WTC11 (cell line): ENCODE results near the gene NTPCR. TPM values are rescaled to one million over a fixed set of nuclear protein-coding genes. Genes with fewer than 3 reads are reported as not detected.

Experiments
- ATAC-seq: fragments of 200-7000 bp; cut with Tn5 transposase; 2 replicates; pipeline ENCODE4 v1.10.0; 2021; ENCODE audit warnings: mild to moderate bottlenecking, moderate library complexity
- CTCF ChIA-PET: fragments of 300-600 bp; sonication (Branson Sonifier 250); formaldehyde crosslinking; loops from one replicate; lab custom pipeline; 2021; ENCODE audit warnings: antibody characterized with exemption; lab: Charles Lee
- POLR2A ChIA-PET: fragments of 350-600 bp; sonication (Branson Sonifier 250); formaldehyde crosslinking; loops from one replicate; lab custom pipeline; 2021; ENCODE audit warnings: antibody characterized with exemption; lab: Charles Lee
- DNase-seq: peaks from one replicate; pipeline ENCODE4 v3.0.0; 2021; ENCODE audit warnings: low spot score
- H3K27ac Mint-ChIP-seq: 2 replicates; pipeline ENCODE4 v1.8.0; 2021; ENCODE audit warnings: mixed read lengths
- H3K27me3 Mint-ChIP-seq: 2 replicates; pipeline ENCODE4 v1.8.0; 2021; ENCODE audit warnings: low read depth, mild to moderate bottlenecking, moderate library complexity, mixed read lengths
- H3K36me3 Mint-ChIP-seq: 2 replicates; pipeline ENCODE4 v1.8.0; 2021; ENCODE audit warnings: mixed read lengths
- H3K4me1 Mint-ChIP-seq: 2 replicates; pipeline ENCODE4 v1.8.0; 2022; ENCODE audit warnings: mixed read lengths
- H3K4me3 Mint-ChIP-seq: 2 replicates; pipeline ENCODE4 v1.8.0; 2021; ENCODE audit warnings: mild to moderate bottlenecking, moderate library complexity, mixed read lengths
- H3K9me3 Mint-ChIP-seq: 2 replicates; pipeline ENCODE4 v1.8.0; 2021; ENCODE audit warnings: mixed read lengths
- CREM ChIP-seq: sonication (generic); formaldehyde crosslinking; IDR thresholded peaks from 2 replicates; pipeline ENCODE4 v1.8.1; 2022; ENCODE audit warnings: mild to moderate bottlenecking, missing genetic modification reagents, moderate library complexity
- FOXP1 ChIP-seq: sonication (generic); formaldehyde crosslinking; IDR thresholded peaks from 2 replicates; pipeline ENCODE4 v1.8.0; 2022; ENCODE audit warnings: missing genetic modification reagents, mild to moderate bottlenecking, moderate library complexity, borderline replicate concordance
- JUN ChIP-seq: sonication (generic); formaldehyde crosslinking; IDR thresholded peaks from 2 replicates; pipeline ENCODE4 v1.8.0; 2023; ENCODE audit warnings: mild to moderate bottlenecking, missing genetic modification reagents
- NFATC4 ChIP-seq: fragments of 250-450 bp; sonication (Bioruptor Pico); IDR thresholded peaks from 2 replicates; pipeline ENCODE4 v1.9.0; 2021; ENCODE audit warnings: mild to moderate bottlenecking
- SOX15 ChIP-seq: fragments of 250-450 bp; sonication (Bioruptor Pico); IDR thresholded peaks from 2 replicates; pipeline ENCODE4 v1.9.0; 2021; ENCODE audit warnings: mild to moderate bottlenecking
- ZNF232 ChIP-seq: sonication (generic); formaldehyde crosslinking; IDR thresholded peaks from 2 replicates; pipeline ENCODE4 v1.8.0; 2022; ENCODE audit warnings: mild to moderate bottlenecking, missing genetic modification reagents
- total RNA-seq: library from RNA; stranded (reverse); gene quantifications from 3 replicates; pipeline ENCODE4 v1.2.3, GENCODE V29; 2021
- TF ChIP-seq, protein P1 (sequence below): fragments of 250-450 bp; sonication (Bioruptor Pico); IDR thresholded peaks from 2 replicates; pipeline ENCODE4 v1.9.0; 2021; ENCODE audit warnings: mild to moderate bottlenecking, borderline replicate concordance
- TF ChIP-seq, protein P2 (sequence below): sonication (generic); formaldehyde crosslinking; IDR thresholded peaks from 2 replicates; pipeline ENCODE4 v1.8.1; 2023; ENCODE audit warnings: mild to moderate bottlenecking, missing genetic modification reagents, moderate library complexity
- TF ChIP-seq, protein P3 (sequence below): sonication (generic); formaldehyde crosslinking; IDR thresholded peaks from 2 replicates; pipeline ENCODE4 v1.8.1; 2023; ENCODE audit warnings: mild to moderate bottlenecking, missing genetic modification reagents
- TF ChIP-seq, protein P4 (sequence below): sonication (generic); formaldehyde crosslinking; IDR thresholded peaks from 2 replicates; pipeline ENCODE4 v1.8.1; 2023; ENCODE audit warnings: mild to moderate bottlenecking, missing genetic modification reagents, moderate library complexity
- TF ChIP-seq, protein P5 (sequence below): sonication (generic); formaldehyde crosslinking; IDR thresholded peaks from 2 replicates; pipeline ENCODE4 v1.8.1; 2023; ENCODE audit warnings: mild to moderate bottlenecking, missing genetic modification reagents
- TF ChIP-seq, protein P6 (sequence below): fragments of 250-450 bp; sonication (Bioruptor Pico); IDR thresholded peaks from 2 replicates; pipeline ENCODE4 v1.9.0; 2021; ENCODE audit warnings: moderate library complexity, mild to moderate bottlenecking, inconsistent platforms, borderline replicate concordance

NTPCR gene
- total RNA-seq, 1 experiment from 2014 or later = 102 TPM

DNA sequence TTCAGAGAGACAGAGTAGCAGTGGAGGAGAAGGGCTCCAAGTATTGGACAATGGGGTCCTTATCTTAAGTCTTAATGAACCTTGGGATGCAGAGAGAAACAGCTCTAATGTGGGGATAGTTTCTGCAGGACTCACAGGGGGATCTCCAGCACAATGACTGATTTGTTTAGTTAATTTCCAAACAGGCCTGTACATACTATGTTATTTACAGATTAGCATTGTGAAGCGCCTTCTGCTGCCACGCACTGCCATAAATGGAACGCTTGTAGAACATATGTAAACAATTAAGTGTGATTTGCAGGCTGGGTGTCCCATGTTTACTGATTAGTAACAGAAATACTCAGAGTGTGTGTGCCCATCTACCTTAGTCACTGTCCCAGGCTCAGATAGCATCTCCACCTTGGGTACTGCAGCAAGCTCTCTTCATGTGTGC lies 56.1 kb downstream of the NTPCR start (continued):
- TF ChIP-seq, protein P1, sequence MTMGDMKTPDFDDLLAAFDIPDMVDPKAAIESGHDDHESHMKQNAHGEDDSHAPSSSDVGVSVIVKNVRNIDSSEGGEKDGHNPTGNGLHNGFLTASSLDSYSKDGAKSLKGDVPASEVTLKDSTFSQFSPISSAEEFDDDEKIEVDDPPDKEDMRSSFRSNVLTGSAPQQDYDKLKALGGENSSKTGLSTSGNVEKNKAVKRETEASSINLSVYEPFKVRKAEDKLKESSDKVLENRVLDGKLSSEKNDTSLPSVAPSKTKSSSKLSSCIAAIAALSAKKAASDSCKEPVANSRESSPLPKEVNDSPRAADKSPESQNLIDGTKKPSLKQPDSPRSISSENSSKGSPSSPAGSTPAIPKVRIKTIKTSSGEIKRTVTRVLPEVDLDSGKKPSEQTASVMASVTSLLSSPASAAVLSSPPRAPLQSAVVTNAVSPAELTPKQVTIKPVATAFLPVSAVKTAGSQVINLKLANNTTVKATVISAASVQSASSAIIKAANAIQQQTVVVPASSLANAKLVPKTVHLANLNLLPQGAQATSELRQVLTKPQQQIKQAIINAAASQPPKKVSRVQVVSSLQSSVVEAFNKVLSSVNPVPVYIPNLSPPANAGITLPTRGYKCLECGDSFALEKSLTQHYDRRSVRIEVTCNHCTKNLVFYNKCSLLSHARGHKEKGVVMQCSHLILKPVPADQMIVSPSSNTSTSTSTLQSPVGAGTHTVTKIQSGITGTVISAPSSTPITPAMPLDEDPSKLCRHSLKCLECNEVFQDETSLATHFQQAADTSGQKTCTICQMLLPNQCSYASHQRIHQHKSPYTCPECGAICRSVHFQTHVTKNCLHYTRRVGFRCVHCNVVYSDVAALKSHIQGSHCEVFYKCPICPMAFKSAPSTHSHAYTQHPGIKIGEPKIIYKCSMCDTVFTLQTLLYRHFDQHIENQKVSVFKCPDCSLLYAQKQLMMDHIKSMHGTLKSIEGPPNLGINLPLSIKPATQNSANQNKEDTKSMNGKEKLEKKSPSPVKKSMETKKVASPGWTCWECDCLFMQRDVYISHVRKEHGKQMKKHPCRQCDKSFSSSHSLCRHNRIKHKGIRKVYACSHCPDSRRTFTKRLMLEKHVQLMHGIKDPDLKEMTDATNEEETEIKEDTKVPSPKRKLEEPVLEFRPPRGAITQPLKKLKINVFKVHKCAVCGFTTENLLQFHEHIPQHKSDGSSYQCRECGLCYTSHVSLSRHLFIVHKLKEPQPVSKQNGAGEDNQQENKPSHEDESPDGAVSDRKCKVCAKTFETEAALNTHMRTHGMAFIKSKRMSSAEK (CRISPR knock-in tag) = no peak
- no peak for TF ChIP-seq ZNF232 (CRISPR knock-in tag)
- TF ChIP-seq CREM (CRISPR knock-in tag) = no peak

DNA sequence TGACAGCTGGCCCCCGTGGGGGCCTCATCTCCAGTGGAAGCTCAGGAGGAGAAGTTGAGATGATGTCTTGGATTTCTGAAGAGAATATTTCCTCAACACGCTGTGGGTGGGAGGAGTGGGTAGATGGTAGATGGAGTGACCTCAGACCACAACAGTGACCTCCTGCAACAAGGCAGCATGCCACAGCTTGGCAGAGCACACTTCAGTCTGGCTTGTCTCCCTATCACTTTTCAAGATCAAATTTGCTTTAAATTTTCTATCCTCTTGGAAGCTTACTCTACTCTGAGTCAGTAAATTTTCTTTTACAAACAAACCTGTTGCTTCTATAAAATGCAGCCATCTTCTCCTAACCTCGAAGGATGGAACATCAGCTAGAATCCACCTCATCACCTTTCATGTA lies 59.7 kb downstream of the NTPCR start:
- ATAC-seq (no peak), DNase-seq (no peak)
- TF ChIP-seq, protein P2, sequence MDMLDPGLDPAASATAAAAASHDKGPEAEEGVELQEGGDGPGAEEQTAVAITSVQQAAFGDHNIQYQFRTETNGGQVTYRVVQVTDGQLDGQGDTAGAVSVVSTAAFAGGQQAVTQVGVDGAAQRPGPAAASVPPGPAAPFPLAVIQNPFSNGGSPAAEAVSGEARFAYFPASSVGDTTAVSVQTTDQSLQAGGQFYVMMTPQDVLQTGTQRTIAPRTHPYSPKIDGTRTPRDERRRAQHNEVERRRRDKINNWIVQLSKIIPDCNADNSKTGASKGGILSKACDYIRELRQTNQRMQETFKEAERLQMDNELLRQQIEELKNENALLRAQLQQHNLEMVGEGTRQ = no peak
- TF ChIP-seq, all 79 proteins: peak for 0
- Mint-ChIP-seq H3K4me1 (no peaks in the 10 kb centered on the region), H3K27ac (no peak overlapping the region), H3K36me3 (peaks cover 37% of the 10 kb centered on the region), H3K4me3 (no peak overlapping the region), H3K27me3 (no peaks in the 10 kb centered on the region), H3K9me3 (no peaks in the 10 kb centered on the region)
- ChIA-PET POLR2A (no interaction called here), CTCF (no interaction called here)

DNA sequence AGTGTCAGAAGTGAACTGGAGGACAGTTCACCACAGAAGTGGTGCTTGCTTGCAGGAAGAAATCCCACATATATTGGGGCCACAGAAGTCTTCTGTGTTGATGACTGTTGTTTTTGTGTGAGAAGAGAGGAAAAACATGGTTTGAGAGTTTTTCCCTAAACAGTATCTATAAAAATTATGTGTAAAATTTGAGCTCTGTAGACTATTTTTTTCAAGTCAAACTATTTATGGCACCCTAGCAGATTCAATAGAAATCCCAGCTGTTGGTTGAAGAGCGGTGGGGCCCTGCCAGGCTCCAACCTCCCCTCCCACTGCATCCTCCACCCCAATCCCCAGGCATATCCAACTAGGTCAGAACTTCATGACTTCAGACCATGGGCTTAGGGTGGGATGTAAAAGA lies 61.6 kb downstream of the NTPCR start:
- H3K4me3 Mint-ChIP-seq = no peak overlapping the region
- H3K27me3 Mint-ChIP-seq = no peaks in the 10 kb centered on the region
- H3K27ac Mint-ChIP-seq = no peak overlapping the region
- no peaks in the 10 kb centered on the region for H3K4me1 Mint-ChIP-seq
- POLR2A ChIA-PET = no interaction called here
- H3K36me3 Mint-ChIP-seq = peaks cover 39% of the 10 kb centered on the region
- ATAC-seq = no peak
- TF ChIP-seq SOX15 (no peak), JUN (CRISPR knock-in tag) (no peak), NFATC4 (CRISPR knock-in tag) (no peak), FOXP1 (CRISPR knock-in tag) (no peak)
- TF ChIP-seq, protein P3, sequence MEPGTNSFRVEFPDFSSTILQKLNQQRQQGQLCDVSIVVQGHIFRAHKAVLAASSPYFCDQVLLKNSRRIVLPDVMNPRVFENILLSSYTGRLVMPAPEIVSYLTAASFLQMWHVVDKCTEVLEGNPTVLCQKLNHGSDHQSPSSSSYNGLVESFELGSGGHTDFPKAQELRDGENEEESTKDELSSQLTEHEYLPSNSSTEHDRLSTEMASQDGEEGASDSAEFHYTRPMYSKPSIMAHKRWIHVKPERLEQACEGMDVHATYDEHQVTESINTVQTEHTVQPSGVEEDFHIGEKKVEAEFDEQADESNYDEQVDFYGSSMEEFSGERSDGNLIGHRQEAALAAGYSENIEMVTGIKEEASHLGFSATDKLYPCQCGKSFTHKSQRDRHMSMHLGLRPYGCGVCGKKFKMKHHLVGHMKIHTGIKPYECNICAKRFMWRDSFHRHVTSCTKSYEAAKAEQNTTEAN (CRISPR knock-in tag) = no peak
- TF ChIP-seq, protein P4, sequence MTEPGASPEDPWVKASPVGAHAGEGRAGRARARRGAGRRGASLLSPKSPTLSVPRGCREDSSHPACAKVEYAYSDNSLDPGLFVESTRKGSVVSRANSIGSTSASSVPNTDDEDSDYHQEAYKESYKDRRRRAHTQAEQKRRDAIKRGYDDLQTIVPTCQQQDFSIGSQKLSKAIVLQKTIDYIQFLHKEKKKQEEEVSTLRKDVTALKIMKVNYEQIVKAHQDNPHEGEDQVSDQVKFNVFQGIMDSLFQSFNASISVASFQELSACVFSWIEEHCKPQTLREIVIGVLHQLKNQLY (CRISPR knock-in tag) = no peak
- TF ChIP-seq, protein P5, sequence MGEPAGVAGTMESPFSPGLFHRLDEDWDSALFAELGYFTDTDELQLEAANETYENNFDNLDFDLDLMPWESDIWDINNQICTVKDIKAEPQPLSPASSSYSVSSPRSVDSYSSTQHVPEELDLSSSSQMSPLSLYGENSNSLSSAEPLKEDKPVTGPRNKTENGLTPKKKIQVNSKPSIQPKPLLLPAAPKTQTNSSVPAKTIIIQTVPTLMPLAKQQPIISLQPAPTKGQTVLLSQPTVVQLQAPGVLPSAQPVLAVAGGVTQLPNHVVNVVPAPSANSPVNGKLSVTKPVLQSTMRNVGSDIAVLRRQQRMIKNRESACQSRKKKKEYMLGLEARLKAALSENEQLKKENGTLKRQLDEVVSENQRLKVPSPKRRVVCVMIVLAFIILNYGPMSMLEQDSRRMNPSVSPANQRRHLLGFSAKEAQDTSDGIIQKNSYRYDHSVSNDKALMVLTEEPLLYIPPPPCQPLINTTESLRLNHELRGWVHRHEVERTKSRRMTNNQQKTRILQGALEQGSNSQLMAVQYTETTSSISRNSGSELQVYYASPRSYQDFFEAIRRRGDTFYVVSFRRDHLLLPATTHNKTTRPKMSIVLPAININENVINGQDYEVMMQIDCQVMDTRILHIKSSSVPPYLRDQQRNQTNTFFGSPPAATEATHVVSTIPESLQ (CRISPR knock-in tag) = no peak
- TF ChIP-seq, protein P6, sequence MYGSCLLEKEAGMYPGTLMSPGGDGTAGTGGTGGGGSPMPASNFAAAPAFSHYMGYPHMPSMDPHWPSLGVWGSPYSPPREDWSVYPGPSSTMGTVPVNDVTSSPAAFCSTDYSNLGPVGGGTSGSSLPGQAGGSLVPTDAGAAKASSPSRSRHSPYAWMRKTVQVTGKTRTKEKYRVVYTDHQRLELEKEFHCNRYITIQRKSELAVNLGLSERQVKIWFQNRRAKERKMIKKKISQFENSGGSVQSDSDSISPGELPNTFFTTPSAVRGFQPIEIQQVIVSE (CRISPR knock-in tag) = no peak
- TF ChIP-seq, all 79 proteins: peak for 0
- H3K9me3 Mint-ChIP-seq = no peaks in the 10 kb centered on the region
- no peak for DNase-seq
- CTCF ChIA-PET = interaction anchor here (1.0 to 1.4 kb wide), 2 partner anchors 14 to 409 kb away, joined by 3 to 4 read pairs; no protein-coding TSS in a partner anchor
